ENCODE results near the gene CCDC6. TPM values are rescaled to one million over a fixed set of nuclear protein-coding genes. Genes with fewer than 3 reads are reported as not detected.
"Not testable (repeated sequence)": the region's sequence is repeated elsewhere in the genome, so short reads cannot be mapped to it uniquely, and the experiment has no call there.

The CCDC6 gene
- total RNA-seq, 4 donors from 2014 or later = 53.2 to 72.4 (median 66.4) TPM

DNA sequence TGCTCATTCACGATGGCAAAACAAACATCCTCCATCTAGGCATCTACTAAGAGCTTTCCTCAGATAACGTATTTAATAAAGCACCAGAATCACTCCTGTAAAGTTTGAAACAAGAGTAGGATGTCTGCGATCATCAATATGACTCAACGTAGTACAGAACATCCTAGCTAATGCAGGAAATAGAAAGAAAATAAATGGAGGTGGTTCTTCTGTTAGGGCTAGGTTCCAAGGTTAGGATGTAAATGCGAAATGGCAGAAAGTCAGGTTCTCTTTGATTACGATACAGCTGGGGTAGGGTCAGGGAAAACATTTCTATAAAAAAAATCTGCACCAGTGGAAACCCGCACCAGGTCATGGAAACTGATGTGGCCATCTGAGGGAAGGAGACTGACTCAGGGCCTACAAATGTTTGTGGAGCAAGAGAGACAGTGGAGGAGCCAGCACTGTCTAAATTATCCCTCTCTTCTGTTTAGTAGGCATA, 29.1 kb downstream of the CCDC6 start:
- Histone ChIP-seq H3K36me3 (no peaks in the 10 kb centered on the region), H3K4me3 (no peak overlapping the region), H3K9me3 (no peaks in the 10 kb centered on the region), H3K4me1 (no peaks in the 10 kb centered on the region), H3K27me3 (no peaks in the 10 kb centered on the region), H3K27ac (peak overlapping the region; percentile 42 to 68)
- no peak for DNase-seq
- no peak for TF ChIP-seq POLR2A (IDR thresholded peaks at IDR 0.05)
- TF ChIP-seq, protein P1, sequence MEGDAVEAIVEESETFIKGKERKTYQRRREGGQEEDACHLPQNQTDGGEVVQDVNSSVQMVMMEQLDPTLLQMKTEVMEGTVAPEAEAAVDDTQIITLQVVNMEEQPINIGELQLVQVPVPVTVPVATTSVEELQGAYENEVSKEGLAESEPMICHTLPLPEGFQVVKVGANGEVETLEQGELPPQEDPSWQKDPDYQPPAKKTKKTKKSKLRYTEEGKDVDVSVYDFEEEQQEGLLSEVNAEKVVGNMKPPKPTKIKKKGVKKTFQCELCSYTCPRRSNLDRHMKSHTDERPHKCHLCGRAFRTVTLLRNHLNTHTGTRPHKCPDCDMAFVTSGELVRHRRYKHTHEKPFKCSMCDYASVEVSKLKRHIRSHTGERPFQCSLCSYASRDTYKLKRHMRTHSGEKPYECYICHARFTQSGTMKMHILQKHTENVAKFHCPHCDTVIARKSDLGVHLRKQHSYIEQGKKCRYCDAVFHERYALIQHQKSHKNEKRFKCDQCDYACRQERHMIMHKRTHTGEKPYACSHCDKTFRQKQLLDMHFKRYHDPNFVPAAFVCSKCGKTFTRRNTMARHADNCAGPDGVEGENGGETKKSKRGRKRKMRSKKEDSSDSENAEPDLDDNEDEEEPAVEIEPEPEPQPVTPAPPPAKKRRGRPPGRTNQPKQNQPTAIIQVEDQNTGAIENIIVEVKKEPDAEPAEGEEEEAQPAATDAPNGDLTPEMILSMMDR (IDR thresholded peaks at IDR 0.05) = no peak
- intact Hi-C loops (cut with DNase I; ENCODE audit: low total_unique reads) = no loop called here

DNA sequence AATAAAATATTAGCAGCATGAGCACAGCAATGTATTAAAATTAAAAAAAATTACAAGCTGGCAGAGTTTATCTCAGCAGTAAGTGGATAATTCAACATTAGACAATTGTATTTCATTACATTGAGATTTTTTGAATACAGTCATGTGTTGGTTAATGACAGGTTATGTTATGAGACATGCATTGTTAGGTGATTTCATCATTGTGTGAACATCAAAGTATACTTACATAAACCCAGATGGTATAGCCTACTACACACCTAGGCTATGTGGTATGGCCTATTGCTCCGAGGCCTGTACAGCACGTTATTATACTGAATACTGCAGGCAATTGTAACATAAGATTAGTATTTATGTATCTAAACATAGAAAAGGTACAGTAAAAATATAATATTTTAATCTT, 29.7 kb downstream of the CCDC6 start:
- TF ChIP-seq, protein P1 (IDR thresholded peaks at IDR 0.05) = no peak
- TF ChIP-seq POLR2A (IDR thresholded peaks at IDR 0.05) = no peak
- H3K36me3 ChIP-seq = no peaks in the 10 kb centered on the region
- intact Hi-C loops (cut with DNase I; ENCODE audit: low total_unique reads) = no loop called here
- no peaks in the 10 kb centered on the region for H3K9me3 ChIP-seq
- H3K4me3 ChIP-seq = no peak overlapping the region
- peak overlapping the region; percentile 42 to 68 for H3K27ac ChIP-seq
- no peaks in the 10 kb centered on the region for H3K27me3 ChIP-seq
- DNase-seq = no peak
- H3K4me1 ChIP-seq = no peaks in the 10 kb centered on the region

DNA sequence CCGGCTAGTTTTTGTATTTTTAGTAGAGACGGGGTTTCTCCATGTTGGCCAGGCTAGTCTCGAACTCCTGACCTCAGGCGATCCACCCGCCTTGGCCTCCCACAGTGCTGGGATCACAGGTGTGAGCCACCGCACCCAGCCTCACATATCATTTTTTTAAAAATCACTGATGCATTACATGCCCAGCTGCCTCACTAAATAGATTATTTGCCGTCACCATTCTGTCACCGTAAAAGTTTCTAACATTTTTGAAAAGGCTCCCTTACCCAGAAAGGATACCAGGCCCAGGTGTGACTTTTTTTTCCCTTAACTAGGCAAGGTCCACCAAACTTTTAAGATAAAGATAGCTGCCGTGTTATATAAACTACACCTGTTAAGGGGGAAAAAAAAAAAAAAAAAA, 30.1 kb downstream of the CCDC6 start:
- H3K4me3 ChIP-seq; H3K9me3 ChIP-seq; DNase-seq; H3K36me3 ChIP-seq; H3K4me1 ChIP-seq; H3K27me3 ChIP-seq; intact Hi-C loops (cut with DNase I; ENCODE audit: low total_unique reads): not testable (repeated sequence)
- peak overlapping the region; percentile 42 to 68 for H3K27ac ChIP-seq

DNA sequence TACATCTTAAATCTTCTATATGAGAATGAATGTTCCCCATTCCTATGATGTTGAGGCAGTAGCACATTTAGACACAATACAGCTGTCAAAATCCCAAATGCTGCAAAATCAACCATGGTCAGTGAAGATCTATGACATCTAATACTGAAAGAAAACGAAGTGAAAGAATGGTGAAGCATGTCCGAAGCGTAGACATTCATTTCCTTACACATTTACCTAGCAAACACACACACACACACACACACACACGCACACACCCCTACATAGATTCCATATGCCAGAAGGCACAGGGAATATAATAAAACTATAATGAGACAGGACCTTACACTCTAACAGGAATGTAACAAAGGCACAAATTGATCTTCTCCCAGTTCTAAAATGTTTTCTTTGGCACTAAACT, 32.5 kb downstream of the CCDC6 start:
- DNase-seq = no peak
- intact Hi-C loops (cut with DNase I; ENCODE audit: low total_unique reads) = no loop called here
- no peak for TF ChIP-seq POLR2A (IDR thresholded peaks at IDR 0.05)
- TF ChIP-seq, protein P1 (IDR thresholded peaks at IDR 0.05) = no peak
- no peaks in the 10 kb centered on the region for H3K4me1 ChIP-seq
- H3K27me3 ChIP-seq = no peaks in the 10 kb centered on the region
- no peaks in the 10 kb centered on the region for H3K36me3 ChIP-seq
- H3K4me3 ChIP-seq = no peak overlapping the region
- no peaks in the 10 kb centered on the region for H3K9me3 ChIP-seq
- peak overlapping the region; percentile 79 to 90 for H3K27ac ChIP-seq

DNA sequence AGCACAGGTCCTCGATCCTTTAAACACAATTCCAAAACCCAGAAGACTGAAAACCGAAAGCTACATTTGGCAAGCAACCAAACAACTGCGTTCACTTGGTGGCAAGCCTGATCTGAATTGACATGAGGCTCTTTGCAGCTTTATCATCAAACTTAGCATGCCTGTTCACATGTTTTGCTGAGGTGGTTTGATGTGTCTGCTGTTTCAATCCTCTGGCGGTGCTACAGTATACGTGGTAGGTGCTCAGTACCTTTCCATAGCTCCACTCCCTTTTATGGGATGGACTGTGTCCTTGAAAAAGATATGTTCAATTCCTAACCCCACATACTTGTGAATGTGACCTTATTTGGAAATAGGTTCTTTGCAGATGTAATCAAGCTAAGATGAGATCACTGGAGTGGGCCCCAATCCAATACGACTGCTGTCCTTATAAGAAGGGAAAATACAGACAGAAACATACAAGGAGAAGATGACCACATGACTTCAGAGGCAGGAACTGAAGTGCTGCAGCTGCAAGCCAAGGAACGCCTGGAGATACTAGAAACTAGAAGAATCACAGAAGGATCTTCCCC, 33.4 kb downstream of the CCDC6 start:
- TF ChIP-seq, protein P1 (IDR thresholded peaks at IDR 0.05) = no peak
- TF ChIP-seq POLR2A (IDR thresholded peaks at IDR 0.05) = peak in 1 of 2 donors; percentile 18
- peak; percentile 74 to 92 for DNase-seq
- no peaks in the 10 kb centered on the region for H3K36me3 ChIP-seq
- no peaks in the 10 kb centered on the region for H3K27me3 ChIP-seq
- H3K9me3 ChIP-seq = no peaks in the 10 kb centered on the region
- peak overlapping the region; percentile 79 to 90 for H3K27ac ChIP-seq
- intact Hi-C loops (cut with DNase I; ENCODE audit: low total_unique reads) = no loop called here
- no peaks in the 10 kb centered on the region for H3K4me1 ChIP-seq
- H3K4me3 ChIP-seq = peak overlapping the region; percentile 11 to 16
